ENCODE measurements around the gene SIGLEC12. TPM values are rescaled to one million over a fixed set of nuclear protein-coding genes. Genes with fewer than 3 reads are reported as not detected.
A peak's percentile ranks its signal among the peaks of the same experiment; 100 is the strongest.

The SIGLEC12 gene
- total and polyA plus RNA-seq, 9 of the 15 experiments (the other 6 are each of a cell fraction or from before 2014, with no cell fraction given): 0.08 to 1.3 (median 0.54) TPM

DNA sequence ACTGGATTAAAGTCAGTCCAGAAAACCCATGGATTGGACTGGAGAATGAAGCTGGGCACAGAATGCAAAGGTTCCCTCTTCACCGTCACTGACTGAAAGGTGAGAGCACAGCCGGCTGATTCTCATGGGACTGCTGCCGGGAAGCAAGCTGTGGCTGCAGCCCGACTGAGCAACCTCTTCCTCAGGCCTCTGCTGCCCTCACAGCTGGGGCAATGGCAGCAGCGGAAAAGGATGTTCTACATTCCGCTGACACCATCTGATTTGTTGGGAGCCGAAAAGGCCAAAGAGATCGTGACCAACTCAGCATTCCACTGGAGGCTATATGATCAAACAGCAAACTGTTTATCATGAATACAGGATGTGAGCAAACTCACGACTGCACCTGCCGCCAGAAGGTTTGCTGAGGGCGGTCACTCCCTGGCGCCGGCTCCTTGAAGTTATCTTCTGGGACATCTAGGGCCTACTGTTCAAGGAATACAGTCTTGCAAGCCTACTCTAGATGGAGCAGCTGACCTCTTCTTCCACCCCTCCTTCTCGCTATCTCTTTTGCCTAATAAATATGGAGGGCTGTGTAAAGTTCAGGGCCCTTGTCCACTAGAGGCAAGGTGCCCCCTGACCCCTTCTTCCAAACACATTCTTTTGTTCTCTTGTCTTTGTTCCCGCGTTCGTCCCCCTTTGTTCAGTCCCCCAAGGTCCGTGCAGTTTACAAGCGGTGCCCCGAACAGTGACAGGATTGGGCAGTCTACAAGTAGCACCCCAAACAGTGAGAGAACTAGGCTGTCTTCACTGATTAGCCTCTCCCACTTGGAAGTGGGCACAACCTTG, 49.5 kb upstream of the SIGLEC12 start (continued):
- TF ChIP-seq, protein P1, sequence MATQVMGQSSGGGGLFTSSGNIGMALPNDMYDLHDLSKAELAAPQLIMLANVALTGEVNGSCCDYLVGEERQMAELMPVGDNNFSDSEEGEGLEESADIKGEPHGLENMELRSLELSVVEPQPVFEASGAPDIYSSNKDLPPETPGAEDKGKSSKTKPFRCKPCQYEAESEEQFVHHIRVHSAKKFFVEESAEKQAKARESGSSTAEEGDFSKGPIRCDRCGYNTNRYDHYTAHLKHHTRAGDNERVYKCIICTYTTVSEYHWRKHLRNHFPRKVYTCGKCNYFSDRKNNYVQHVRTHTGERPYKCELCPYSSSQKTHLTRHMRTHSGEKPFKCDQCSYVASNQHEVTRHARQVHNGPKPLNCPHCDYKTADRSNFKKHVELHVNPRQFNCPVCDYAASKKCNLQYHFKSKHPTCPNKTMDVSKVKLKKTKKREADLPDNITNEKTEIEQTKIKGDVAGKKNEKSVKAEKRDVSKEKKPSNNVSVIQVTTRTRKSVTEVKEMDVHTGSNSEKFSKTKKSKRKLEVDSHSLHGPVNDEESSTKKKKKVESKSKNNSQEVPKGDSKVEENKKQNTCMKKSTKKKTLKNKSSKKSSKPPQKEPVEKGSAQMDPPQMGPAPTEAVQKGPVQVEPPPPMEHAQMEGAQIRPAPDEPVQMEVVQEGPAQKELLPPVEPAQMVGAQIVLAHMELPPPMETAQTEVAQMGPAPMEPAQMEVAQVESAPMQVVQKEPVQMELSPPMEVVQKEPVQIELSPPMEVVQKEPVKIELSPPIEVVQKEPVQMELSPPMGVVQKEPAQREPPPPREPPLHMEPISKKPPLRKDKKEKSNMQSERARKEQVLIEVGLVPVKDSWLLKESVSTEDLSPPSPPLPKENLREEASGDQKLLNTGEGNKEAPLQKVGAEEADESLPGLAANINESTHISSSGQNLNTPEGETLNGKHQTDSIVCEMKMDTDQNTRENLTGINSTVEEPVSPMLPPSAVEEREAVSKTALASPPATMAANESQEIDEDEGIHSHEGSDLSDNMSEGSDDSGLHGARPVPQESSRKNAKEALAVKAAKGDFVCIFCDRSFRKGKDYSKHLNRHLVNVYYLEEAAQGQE (IDR thresholded peaks at IDR 0.05; ENCODE audit: borderline replicate concordance): peak; percentile 43; the same call in 1 of the 2 replicates
- TF ChIP-seq, protein P1 (CRISPR knock-in tag; IDR thresholded peaks at IDR 0.05; ENCODE audit: low read depth): no peak; the same call in 1 of the 2 replicates
- 0 out of 2 replicates have a peak, but pooled peaks have one; percentile 60 for TF ChIP-seq ZBED1 (IDR thresholded peaks at IDR 0.05)
- TF ChIP-seq, protein P2, sequence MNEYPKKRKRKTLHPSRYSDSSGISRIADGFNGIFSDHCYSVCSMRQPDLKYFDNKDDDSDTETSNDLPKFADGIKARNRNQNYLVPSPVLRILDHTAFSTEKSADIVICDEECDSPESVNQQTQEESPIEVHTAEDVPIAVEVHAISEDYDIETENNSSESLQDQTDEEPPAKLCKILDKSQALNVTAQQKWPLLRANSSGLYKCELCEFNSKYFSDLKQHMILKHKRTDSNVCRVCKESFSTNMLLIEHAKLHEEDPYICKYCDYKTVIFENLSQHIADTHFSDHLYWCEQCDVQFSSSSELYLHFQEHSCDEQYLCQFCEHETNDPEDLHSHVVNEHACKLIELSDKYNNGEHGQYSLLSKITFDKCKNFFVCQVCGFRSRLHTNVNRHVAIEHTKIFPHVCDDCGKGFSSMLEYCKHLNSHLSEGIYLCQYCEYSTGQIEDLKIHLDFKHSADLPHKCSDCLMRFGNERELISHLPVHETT (CRISPR knock-in tag; conservative IDR thresholded peaks at IDR 0.05 in 1 of 2, IDR thresholded peaks at IDR 0.05 in 1 of 2): peak in 1 of 2 experiments; percentile 54; a peak in 1 of 4 replicates
- TF ChIP-seq, protein P3, sequence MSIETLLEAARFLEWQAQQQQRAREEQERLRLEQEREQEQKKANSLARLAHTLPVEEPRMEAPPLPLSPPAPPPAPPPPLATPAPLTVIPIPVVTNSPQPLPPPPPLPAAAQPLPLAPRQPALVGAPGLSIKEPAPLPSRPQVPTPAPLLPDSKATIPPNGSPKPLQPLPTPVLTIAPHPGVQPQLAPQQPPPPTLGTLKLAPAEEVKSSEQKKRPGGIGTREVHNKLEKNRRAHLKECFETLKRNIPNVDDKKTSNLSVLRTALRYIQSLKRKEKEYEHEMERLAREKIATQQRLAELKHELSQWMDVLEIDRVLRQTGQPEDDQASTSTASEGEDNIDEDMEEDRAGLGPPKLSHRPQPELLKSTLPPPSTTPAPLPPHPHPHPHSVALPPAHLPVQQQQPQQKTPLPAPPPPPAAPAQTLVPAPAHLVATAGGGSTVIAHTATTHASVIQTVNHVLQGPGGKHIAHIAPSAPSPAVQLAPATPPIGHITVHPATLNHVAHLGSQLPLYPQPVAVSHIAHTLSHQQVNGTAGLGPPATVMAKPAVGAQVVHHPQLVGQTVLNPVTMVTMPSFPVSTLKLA (conservative IDR thresholded peaks at IDR 0.05): peak in 1 of 2 experiments; percentile 35; a peak in 3 of 4 replicates
- TF ChIP-seq KLF1 (tag; IDR thresholded peaks at IDR 0.05): 0 out of 2 replicates have a peak, but pooled peaks have one; percentile 27
- TF ChIP-seq RBM34 (IDR thresholded peaks at IDR 0.05; ENCODE audit: borderline replicate concordance, insufficient read depth, low read length): no peak
- TF ChIP-seq, protein P4, sequence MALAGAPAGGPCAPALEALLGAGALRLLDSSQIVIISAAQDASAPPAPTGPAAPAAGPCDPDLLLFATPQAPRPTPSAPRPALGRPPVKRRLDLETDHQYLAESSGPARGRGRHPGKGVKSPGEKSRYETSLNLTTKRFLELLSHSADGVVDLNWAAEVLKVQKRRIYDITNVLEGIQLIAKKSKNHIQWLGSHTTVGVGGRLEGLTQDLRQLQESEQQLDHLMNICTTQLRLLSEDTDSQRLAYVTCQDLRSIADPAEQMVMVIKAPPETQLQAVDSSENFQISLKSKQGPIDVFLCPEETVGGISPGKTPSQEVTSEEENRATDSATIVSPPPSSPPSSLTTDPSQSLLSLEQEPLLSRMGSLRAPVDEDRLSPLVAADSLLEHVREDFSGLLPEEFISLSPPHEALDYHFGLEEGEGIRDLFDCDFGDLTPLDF (CRISPR knock-in tag; IDR thresholded peaks at IDR 0.05): no peak
- TF ChIP-seq, protein P5, sequence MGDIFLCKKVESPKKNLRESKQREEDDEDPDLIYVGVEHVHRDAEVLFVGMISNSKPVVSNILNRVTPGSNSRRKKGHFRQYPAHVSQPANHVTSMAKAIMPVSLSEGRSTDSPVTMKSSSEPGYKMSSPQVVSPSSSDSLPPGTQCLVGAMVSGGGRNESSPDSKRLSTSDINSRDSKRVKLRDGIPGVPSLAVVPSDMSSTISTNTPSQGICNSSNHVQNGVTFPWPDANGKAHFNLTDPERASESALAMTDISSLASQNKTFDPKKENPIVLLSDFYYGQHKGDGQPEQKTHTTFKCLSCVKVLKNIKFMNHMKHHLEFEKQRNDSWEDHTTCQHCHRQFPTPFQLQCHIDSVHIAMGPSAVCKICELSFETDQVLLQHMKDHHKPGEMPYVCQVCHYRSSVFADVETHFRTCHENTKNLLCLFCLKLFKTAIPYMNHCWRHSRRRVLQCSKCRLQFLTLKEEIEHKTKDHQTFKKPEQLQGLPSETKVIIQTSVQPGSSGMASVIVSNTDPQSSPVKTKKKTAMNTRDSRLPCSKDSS (IDR thresholded peaks at IDR 0.05; ENCODE audit: low read depth, partially characterized antibody): no peak
- TF ChIP-seq, protein P6, sequence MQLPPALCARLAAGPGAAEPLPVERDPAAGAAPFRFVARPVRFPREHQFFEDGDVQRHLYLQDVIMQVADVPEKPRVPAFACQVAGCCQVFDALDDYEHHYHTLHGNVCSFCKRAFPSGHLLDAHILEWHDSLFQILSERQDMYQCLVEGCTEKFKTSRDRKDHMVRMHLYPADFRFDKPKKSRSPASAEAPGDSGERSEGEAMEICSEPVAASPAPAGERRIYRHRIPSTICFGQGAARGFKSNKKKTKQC (CRISPR knock-in tag; IDR thresholded peaks at IDR 0.05): 0 out of 2 replicates have a peak, but pooled peaks have one; percentile 44

Data from K562 (cell line).